Hematopoietic multipotent progenitor cell treated with erythropoietin and hydrocortisone succinate and interleukin-3 and kit ligand, for 8 days (in vitro differentiated cells): ENCODE data around the gene SORBS1.
A peak's percentile ranks its signal among the peaks of the same experiment; 100 is the strongest.

Experiments used
- DNase-seq: peaks from one replicate; pipeline ENCODE4 v3.0.0-alpha.2; 2015

SORBS1 gene

DNA sequence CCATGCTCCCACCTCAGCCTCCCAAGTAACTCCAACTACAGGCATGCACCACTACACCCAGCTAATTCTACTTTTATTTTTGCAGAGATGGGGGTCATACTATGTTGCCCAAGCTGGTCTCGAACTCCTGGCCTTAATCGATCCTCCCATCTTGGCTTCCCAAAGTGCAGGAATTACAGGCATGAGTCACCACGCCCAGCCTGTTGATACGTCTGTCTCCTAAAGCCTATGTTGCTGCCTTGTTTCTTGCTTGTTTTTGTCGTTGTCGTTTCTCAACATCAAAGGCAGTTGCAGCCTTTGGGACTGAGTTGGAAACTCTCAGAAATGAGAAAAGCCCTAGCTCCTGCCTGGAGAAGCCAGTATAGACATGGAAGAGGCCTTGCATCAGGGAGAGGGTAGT is 49.9 kb downstream of the SORBS1 start:
- DNase-seq, result no peak

DNA sequence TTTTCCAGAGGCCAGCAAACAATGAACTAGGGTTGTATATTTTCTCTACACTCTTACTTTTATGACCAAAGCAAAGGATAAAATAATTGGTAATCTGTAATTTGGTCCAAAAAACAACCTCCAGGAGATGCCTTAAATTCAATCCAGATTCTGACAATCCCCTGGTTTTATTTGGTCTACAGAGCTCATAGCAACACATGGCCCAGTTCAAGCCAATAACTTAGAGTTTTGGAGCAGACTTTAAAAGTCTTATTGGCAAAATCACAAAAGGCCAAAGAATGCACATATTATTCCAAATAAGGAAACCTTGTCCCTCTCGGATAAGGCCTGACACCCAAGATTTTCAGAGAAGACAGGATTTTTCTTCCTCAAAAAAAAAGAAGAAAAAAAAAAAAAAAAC is 51.9 kb downstream of the SORBS1 start:
- DNase-seq, result no peak

DNA sequence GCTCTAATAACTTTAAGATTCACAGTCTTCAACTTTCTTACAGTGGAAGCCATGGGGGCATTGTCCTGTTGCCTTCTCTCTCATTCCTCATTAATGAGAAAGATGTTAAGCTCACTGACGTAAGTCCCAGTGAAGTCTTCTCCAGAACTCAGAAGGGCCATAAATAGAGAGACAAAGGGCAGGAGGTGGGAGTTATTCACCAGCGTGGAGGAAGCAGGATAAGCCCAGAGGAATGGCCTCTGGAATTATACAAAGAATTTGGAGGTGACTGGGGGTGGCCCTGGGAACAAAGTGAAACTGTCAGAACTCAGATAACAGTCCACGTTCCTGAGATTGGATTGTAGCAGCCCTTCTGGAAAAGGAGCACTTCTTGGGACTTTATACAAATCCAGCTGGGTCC is 52.4 kb downstream of the SORBS1 start:
- no peak for DNase-seq

DNA sequence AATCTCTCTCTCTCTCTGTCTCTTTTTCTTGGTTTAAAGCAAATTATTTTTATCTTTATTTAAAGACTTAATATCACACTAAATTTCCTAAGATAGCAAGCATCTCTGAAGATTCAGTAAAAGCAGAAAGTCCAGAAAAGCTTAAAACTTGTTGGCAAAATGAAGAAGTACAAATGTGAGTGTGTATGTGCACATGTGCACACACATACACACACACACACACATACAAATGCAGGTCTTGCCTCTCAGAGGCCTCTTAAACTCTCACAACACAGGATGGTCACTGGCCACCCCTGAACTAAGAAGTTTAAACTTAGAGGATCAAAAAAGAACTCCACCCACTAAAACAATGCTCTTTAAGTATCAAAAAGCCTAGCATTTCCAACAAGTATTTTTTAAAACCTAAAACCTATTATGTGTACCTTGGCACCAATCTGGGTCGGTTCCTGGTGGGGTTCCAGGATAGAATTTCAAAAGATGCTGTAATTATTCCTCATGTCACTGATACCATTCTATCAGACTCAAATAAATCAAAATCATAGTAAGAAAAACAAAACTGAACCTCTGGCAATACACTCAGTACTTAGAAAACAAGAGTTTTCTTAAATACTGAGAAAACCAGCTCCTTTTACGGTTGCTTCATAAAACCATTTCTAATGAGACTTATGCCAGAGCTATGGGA is 55.0 kb downstream of the SORBS1 start:
- DNase-seq, result no peak

DNA sequence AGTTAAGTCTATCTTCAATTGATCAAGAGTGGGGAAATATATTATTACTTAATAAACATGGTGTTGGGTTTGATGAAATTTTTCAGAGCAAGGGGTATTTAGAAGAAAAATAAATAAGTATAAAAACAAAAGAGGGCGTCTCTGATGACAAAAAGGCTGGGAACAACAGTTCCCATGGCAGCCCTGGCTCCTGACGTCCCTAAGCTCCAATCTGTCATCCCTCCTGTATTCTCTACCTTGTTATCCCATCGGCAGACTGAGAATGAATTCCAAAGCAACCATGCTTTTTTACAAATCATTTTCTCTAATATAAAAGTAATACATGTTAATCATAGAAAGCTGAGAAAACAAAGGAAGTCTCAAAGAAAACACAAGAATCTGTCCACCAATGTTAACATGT is 55.5 kb downstream of the SORBS1 start:
- no peak for DNase-seq

DNA sequence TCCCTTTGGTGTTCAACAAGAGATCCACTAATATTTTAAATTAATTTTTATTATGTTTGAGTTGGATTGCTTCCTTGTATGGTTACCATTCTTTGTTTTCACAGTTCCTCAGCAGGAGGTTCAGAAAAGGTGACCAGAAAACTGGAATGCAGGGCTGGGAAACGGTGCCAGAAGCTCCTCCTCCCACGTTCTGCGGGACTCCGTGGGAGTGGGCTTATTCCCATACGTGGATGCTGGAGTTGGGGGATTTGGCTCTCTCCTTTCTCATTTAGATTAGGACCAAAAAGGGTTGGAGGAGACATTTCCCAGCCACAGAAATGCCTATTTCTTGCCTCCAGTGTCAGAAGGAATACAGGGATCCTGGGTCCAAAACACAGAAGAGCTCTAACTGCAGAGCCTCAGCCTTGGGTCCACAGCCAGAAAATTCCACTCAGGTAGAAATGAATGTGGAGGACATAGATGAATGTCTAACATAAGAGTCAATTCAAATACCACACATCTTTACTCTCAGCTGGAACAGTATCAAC is 56.0 kb downstream of the SORBS1 start:
- no peak for DNase-seq

DNA sequence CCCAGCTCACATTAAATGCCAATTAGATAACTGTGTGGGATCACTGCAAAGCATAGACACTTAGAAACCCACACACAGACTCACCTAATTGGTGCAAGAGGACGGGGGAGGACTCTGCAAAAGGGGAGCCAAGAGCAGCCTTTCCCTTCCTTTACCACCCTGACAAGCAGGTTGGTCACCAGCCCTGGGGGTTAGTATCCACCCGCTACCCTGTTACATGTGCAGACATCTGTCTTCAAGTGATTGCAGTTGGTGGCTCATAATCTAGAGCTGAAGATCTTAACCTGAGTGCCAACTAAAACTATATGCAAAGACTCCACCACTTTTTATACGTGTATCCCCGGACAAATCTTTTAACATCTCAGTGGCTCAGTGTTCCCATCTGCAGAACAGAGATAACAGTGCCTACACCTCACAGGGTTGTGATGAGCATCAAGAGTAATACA is 56.9 kb downstream of the SORBS1 start:
- peak; percentile 91 for DNase-seq

DNA sequence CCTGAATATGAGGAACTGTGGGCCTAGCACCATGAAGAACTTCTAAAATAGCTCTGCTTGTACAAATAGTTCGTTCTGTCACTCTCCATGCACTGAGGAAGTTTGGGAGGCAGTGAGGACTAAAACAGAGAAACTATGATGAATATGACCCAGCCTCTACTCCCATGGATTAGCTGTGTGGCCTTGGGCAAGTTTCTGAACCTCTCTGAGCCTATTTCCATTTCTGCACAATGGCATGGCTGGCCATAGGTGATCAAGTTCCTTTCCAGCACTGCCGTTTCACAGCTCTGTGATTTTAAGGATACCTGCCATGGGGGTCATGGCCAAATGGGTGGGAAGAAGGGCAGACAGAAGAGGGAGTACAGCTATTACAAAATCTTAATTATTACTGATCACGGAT is 57.6 kb downstream of the SORBS1 start:
- DNase-seq, result no peak

DNA sequence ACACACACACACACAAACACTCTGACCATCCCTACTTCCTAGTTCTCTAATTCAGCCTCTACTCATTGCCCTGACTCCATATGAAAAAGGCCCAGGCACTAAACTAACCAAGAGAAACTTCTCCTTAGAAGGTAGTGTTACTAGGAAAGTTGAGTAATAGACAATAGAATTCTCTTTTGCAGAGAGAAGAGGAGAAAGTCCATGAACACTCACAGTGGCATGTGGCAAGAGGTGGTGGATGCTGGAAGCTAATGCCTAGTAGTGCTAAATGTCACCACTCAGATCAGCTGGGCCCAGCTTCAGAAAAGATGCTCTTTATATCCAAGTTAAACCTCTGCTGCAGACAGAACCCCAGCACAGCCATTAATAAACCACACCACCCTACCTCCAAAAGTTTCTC is 58.2 kb downstream of the SORBS1 start:
- no peak for DNase-seq

DNA sequence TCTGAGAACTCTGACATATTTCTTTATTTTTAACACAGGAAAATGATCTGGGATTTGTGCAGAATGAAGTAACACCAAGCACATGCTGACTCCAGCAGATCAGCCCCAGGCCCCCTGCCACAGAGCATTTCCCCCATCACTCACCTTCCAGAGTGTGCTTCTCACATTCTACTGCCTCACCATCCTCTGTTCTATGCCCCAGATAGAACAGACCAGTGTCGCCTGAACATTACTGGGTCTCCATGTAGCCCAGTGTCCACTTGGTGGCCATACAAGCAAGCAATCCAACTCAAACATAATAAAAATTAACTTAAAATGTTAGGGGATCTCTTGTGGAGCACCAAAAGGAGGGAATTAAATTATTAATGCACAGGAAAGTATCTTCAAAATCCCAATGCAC is 58.8 kb downstream of the SORBS1 start:
- no peak for DNase-seq

DNA sequence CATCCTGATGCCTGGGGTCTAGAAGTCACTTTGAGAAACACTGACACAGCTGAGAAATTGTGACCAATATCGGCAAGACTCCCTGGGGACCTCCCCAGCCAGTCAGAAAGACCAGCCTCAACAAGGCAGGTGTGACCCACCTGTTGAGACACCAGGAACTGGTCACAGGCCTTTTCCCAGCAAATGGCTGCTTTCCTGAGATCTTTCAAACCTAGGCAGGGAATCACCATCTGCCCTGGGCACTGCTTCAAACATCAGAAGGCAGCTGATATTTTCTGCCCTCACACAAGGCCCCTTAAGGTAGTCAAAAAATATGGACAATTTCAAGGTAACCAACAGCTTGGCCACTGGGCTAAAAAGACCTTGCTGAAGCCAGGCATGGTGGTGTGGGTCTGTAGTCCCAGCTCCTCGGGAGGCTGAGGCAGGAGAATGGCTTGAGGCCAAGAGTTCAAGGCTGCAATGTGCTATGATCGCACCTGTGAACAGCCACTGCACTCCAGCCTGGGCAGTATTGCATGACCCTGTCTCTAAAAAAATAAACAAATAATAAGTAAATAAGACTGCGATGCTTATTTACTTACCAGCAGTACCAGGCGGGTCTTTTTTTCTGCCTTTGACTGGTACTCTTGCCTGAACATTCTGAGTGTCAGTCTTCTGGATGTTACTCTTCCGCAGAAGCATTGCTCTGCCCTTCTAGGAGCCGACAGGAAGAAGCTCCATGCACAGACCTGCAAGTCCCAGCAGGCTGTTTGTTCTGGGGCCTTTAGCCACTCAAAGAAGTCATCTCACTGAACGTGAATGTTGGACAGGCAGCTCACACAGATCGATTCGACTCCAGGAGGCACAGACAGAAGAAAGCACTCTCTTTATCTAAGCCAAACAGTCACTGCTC is 59.7 kb downstream of the SORBS1 start:
- DNase-seq, result peak; percentile 66

DNA sequence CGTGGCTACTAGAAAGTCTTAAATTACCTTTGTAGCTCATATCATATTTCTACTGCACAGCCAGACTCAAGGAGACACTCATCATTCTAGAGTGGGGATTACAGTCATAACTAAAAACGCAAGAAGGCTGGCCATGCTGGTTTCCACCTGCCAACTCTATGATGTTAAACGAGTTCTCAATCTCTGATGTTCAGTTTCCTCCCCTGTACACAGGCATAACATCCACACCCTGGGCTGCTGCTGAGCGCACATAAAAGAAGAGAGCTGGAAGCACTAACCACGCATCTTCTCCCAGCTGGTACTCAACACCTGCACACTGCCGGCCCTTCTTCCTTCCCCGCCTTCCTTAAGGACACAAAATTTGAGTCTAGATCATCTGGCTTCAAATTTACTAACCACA is 60.5 kb downstream of the SORBS1 start:
- DNase-seq, result no peak

DNA sequence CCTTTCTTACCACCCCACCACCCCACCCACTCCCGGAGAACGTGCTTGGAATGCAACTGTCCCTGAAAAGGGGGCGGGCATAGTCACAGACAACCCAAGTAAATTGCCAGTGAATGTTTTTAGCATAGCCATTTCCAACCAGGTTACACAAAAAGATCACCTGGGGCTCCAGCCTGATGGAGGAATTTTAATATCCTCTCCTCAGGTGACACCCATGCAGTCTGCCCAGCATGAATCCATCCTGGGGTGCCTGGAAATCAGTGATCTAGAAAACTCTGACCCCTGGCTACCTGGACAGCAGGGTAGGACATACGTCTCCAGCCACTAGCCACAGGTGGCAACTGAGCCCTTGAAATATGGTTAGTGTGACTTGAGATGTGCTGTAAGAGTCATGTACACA is 61.1 kb downstream of the SORBS1 start:
- DNase-seq, result no peak

DNA sequence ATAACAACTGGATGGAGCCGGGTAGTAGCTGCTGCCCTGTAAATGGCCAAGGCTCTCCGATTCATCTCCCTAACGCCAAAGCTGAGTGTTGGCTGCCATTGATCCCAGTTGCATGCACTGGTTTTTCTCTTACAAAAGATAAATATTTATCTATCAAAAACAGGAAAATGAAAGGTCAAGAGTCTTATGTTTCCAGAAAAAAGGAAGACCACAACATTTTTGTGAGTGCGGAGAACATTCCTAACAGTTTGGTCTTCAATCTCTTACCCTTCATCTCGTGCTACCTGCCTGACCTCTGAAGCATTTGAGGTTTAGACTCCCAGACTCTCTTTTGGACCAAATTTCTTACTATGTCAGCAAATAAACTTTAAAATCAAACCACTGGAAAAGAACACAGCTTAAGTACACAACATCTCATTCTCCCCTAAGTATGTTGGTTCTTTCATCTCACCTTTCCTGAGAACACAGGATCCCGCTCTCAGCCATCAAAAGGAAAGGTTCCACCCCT is 61.6 kb downstream of the SORBS1 start:
- DNase-seq, result no peak

DNA sequence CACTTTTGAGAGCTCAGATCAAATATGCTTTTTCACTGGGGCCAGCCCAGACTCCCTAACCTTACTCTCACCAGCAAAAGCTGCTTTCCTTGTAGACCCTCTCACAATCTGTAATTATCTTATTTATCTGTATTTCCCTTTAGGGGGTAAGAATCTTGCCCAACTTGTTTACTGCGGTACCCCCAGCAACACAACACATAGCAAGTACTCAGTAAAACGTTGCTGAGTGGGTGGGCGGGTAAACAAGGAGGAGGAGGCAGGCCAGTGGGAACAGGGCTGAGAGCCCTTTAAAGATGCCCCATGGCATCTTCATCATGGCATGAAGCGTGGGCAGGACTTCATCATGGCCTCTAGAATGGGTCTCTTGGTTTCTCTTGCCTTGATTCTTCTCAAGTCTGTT is 64.2 kb downstream of the SORBS1 start:
- no peak for DNase-seq

DNA sequence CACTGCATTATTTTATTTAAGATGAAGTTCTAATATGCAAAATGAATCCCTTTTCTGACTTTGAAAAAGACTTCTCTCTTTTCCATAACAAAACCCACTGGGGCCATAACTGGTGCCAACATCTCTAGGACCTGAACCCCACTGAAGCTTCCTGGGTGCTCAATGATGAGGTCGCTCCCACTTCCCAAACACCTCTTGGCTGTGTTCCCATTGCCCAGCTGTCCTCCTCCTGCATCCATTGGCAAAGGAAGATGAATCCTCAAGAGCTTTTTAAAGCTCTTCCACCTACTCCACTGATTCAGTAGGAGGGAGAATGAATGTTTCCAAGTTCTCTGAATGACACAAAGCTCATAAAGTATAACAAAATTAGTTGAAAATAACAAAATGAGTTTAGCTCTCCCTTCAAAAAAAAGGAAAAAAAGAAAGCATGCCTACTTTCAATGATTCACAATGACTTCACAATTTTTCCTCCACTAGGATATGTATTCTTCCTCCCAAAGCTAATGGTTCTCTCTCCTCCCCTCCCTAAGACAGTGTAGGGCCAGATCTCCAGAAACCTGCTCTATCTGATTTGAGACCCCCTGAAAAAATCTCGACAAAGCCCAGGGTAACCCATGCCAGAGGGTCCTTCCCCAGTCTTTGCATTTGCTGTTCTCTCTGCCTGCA is 64.8 kb downstream of the SORBS1 start:
- no peak for DNase-seq

DNA sequence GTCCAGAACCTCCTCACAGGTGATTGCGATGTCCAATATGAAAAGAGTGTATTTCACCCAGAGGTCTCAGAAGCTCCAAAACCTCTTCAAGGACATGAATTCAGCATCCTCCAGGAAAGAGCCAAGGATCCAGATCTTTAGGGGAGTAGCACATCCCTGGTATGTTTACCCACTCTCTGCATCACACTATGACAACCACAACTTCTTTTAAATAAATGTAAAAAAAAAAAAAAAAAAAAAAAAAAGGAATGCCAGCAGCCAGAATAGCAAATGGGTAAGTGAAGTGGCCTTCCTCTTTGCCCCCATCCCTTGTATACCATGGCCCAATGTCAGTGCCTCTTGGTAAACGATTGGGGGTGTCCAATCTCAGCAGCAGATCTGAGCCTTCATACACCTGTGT is 67.3 kb downstream of the SORBS1 start:
- DNase-seq, result no peak

DNA sequence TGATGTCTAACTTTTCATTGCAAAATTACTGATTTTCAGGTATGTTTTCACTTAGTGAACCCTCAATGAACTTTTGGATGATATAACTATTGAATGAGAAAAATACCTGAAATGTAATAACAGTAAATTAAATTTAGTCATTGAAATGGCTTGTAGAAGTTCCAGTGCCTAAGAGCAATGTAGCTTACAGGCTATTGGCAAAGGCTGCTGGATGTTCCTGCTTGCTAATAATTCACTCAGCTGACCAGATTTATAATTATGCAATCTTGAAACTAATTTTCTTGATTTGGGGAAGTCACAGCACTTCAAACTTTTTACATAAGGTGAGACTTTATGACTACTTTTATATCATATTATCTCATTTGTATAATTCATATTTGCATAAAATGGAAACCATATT is 73.2 kb downstream of the SORBS1 start:
- no peak for DNase-seq

DNA sequence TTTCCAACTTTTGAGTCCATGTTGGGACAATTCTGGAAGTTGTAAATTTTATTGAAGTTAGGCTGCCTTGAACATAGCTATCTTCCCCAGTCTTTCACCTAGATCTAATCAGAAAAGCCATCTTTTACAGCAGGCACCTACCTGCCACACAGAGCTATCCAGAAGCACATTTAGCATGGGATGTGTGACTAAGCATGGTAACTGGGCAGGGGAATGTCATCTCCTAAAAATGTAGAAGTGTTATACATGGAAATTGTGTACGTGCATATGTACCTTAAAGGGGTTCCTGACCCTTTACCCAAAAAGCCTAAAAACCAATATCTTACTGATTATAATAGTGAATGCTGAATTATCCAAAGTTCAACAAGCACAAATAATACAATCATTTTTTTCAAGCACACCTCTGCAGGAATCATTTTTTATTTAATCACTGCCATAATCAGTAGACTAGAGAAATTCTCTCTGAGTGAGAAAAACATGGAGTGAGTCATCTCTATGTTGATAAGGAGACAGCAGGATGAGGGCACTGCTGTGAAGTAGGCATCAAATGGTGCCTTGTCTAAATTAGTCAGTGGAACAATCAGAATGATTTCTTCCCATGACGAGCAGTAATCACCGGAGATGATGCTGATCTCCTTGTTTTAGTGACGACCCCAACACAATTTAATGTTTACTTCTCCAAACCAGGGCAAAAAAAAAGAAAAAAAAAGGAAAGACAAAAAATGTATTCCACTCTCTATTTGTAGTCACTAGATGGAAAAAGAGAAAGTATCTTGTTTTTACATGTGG is 75.9 kb downstream of the SORBS1 start:
- DNase-seq, result peak; percentile 40

DNA sequence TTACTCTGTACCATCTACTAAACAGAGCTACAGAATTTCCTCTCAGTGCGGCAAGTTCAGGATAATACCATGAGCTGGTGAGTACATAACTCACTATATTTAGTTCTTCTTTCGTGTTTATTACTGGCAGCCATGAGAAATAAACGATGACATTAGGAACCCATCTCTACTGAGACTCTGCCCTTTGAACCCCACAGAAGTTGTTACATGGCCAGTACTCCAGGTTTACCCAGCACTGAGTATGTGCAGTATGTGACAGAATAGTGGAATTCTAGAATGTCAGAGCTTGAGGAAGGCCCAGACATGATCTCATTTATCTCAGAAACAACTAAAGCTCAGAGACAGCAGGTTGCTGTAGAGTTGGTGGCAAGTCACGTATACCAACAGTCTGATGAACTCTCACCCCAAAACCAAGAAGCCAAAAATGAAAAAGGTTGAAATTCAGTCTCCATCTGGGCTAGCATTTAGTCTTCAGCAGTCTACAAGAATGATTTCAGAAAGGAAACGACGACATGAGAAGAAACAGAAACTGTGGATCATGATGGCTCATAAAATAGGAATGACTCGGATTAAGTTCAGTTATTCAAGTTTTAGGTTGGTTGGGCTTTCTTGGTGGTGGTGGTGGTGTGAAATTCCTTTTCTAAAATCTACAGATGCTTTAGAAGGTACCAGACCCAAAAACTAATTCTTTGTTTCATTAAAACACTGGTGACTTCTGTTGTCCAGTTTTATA is 78.5 kb downstream of the SORBS1 start:
- no peak for DNase-seq

DNA sequence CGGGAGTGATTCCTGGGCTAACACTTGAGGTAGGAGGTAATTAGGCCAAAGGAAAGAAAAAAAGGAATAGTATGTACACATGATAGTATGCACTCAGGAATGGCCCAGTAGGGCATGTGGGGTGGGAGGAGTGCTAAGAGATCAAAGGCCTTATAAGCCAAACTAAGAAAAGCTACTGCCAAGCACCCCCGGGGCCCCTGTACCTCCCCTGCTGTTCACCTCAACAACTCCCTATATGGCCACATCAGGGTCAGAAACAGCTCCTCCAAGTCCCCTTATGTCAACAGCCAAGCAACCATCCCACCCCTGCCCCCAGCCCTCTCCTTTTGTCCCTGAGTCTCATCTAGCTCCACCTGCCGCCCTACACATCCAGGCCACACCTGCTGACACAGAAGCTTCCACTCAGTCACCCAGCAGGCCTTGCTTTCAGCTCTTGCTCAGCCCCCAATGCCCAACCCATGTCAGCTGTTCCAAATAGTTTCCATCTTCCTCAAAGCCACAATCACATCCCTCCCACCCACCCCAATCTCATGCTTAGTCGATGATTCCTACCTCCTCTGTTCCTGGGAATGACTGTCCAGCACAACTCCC is 80.2 kb downstream of the SORBS1 start:
- no peak for DNase-seq
